ENCODE results near the gene PCDHA5. TPM values are rescaled to one million over a fixed set of nuclear protein-coding genes. Genes with fewer than 3 reads are reported as not detected.
"Not testable (repeated sequence)": the region's sequence is repeated elsewhere in the genome, so short reads cannot be mapped to it uniquely, and the experiment has no call there.

Gene PCDHA5
- total RNA-seq, 1 experiment from 2014 or later, result 0.33 TPM

DNA sequence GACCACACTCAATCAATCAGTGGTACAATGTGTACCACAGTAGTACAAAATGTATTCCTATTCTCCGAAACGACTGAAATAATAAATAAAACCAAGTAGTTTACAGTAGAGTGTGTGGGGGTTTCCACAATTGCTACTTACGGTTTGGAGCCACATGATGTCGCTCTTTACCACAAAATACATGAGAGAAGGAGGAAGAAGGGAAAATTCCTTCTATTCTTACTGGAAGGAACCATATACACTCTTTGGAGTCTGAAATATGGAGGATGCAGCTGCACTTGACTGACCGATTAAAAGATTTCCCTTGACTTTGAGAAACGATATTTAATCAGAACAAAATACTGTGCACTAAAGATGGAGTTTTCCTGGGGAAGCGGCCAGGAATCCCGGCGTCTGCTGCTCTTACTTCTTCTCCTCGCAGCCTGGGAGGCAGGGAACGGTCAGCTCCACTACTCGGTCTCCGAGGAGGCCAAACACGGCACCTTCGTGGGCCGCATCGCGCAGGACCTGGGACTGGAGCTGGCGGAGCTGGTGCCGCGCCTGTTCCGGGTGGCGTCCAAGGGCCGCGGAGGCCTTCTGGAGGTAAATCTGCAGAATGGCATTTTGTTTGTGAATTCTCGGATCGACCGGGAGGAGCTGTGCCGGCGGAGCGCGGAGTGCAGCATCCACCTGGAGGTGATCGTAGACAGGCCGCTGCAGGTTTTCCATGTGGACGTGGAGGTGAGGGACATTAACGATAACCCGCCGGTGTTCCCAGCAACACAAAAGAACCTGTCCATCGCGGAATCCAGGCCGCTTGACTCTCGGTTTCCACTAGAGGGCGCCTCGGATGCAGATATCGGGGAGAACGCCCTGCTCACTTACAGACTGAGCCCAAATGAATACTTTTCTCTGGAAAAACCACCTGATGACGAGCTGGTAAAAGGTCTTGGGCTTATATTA is 14.3 kb upstream of the PCDHA5 start, which contains the start of gene PCDHA4:
Gene PCDHA4, plus strand, starts transcription at position 235 of the 942 bp plus-strand sequence.
- no peak within 1 kb of the TSS for H3T11ph ChIP-seq (ENCODE audit: low read length)
- no peaks in the 10 kb centered on the region for H3K27me3 ChIP-seq (ENCODE audit: insufficient read depth, low read length)
- H2BK20ac ChIP-seq (ENCODE audit: low read depth, low read length, poor library complexity, severe bottlenecking), result no peak within 1 kb of the TSS
- peak within 1 kb of the TSS; percentile 69 for H3K4me2 ChIP-seq (ENCODE audit: insufficient read depth, insufficient read length, low read length)
- no peak within 1 kb of the TSS for H2BK120ac ChIP-seq (ENCODE audit: low read depth, low read length, poor library complexity, severe bottlenecking)
- H3K18ac ChIP-seq (ENCODE audit: insufficient read length, low read depth, low read length), result peak within 1 kb of the TSS; percentile 43
- no peaks in the 10 kb centered on the region for H3K79me1 ChIP-seq (ENCODE audit: insufficient read depth, low read depth, low read length, poor library complexity, severe bottlenecking)
- no peak within 1 kb of the TSS for H2AFZ ChIP-seq (ENCODE audit: low read length)
- H2BK5ac ChIP-seq (ENCODE audit: insufficient read length, low read length), result no peak within 1 kb of the TSS
- H4K8ac ChIP-seq (replicated peaks; ENCODE audit: insufficient read length, low read depth, low read length), result no peak within 1 kb of the TSS
- DNase-seq, result peak; percentile 84
- no peak within 1 kb of the TSS for H4K5ac ChIP-seq (ENCODE audit: insufficient read length, low read depth, low read length)
- no peak within 1 kb of the TSS for H3K56ac ChIP-seq (ENCODE audit: insufficient read length, low read depth, low read length)
- H3K4me1 Mint-ChIP-seq, result peaks cover 0 to 4% of the 10 kb centered on the region in 2 experiments; a peak in 2 of 4 replicates
- H3K27ac Mint-ChIP-seq, result peak within 1 kb of the TSS in 1 of 3 experiments; percentile 90; a peak in 2 of 7 replicates
- H3K9me3 Mint-ChIP-seq, result peaks cover 42 to 46% of the 10 kb centered on the region in 2 experiments
- no peak within 1 kb of the TSS for H2BK15ac ChIP-seq (ENCODE audit: low read depth, low read length)
- no peak within 1 kb of the TSS for H2BK12ac ChIP-seq (ENCODE audit: insufficient read length, low read depth, low read length)
- no peaks in the 10 kb centered on the region for H3K9me3 ChIP-seq (ENCODE audit: control insufficient read depth, low read depth, low read length)
- H3K27me3 Mint-ChIP-seq (ENCODE audit: low read depth), result no peaks in the 10 kb centered on the region
- H3K27ac ChIP-seq (ENCODE audit: insufficient read length, low read depth, low read length), result no peak within 1 kb of the TSS
- H3K79me2 ChIP-seq (ENCODE audit: insufficient read depth, low read length), result no peaks in the 10 kb centered on the region
- H3K4ac ChIP-seq (ENCODE audit: low read depth, low read length), result no peak within 1 kb of the TSS; the same call in 1 of the 2 replicates
- no CpG with 5 or more reads among the region's 47 CpGs for whole genome bisulfite sequencing (ENCODE audit: extremely low coverage, insufficient read length, low lambda C conversion rate)
- TF ChIP-seq, protein P1, sequence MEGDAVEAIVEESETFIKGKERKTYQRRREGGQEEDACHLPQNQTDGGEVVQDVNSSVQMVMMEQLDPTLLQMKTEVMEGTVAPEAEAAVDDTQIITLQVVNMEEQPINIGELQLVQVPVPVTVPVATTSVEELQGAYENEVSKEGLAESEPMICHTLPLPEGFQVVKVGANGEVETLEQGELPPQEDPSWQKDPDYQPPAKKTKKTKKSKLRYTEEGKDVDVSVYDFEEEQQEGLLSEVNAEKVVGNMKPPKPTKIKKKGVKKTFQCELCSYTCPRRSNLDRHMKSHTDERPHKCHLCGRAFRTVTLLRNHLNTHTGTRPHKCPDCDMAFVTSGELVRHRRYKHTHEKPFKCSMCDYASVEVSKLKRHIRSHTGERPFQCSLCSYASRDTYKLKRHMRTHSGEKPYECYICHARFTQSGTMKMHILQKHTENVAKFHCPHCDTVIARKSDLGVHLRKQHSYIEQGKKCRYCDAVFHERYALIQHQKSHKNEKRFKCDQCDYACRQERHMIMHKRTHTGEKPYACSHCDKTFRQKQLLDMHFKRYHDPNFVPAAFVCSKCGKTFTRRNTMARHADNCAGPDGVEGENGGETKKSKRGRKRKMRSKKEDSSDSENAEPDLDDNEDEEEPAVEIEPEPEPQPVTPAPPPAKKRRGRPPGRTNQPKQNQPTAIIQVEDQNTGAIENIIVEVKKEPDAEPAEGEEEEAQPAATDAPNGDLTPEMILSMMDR (conservative IDR thresholded peaks at IDR 0.05), result peak; percentile 74
- H4K91ac ChIP-seq (ENCODE audit: insufficient read length, low read depth, low read length), result no peak within 1 kb of the TSS
- peak within 1 kb of the TSS; percentile 72 for H3K9ac ChIP-seq (ENCODE audit: extremely low read depth, insufficient read length, low read length)
- no peak within 1 kb of the TSS for H2AK5ac ChIP-seq (ENCODE audit: insufficient read length, low read length)
- peaks cover 6 to 49% (median 24%) of the 10 kb centered on the region in 3 experiments for H3K36me3 Mint-ChIP-seq (ENCODE audit: insufficient read depth in 1 of 3, low read depth in 3 of 3)
- peak within 1 kb of the TSS; percentile 88 for H3K14ac ChIP-seq (ENCODE audit: insufficient read depth, low read length)
- no peak within 1 kb of the TSS for H3K23ac ChIP-seq (ENCODE audit: insufficient read length, low read depth, low read length)
- peak within 1 kb of the TSS; percentile 82 to 92 for H3K4me3 Mint-ChIP-seq
- no peaks in the 10 kb centered on the region for H3K23me2 ChIP-seq (ENCODE audit: insufficient read length, low read depth, low read length, poor library complexity, severe bottlenecking)
- no peaks in the 10 kb centered on the region for H4K20me1 ChIP-seq (ENCODE audit: control insufficient read depth, insufficient read depth, insufficient read length)
- no peaks in the 10 kb centered on the region for H3K4me1 ChIP-seq (ENCODE audit: insufficient read depth, low read length)

DNA sequence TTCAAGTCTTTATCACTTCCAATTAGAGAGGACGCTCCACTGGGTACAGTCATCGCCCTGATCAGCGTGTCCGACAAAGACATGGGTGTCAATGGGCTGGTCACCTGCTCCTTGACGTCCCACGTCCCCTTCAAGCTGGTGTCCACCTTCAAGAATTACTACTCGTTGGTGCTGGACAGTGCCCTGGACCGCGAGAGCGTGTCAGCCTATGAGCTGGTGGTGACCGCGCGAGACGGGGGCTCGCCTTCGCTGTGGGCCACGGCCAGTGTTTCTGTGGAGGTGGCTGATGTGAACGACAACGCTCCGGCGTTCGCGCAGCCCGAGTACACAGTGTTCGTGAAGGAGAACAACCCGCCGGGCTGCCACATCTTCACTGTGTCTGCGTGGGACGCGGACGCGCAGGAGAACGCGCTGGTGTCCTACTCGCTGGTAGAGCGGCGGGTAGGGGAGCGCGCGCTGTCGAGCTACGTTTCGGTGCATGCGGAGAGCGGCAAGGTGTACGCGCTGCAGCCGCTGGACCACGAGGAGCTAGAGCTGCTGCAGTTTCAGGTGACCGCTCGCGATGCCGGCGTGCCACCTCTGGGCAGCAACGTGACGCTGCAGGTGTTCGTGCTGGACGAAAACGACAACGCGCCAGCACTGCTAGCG is 13.0 kb upstream of the PCDHA5 start:
- not testable (repeated sequence) for H3K79me1 ChIP-seq (ENCODE audit: insufficient read depth, low read depth, low read length, poor library complexity, severe bottlenecking); H3K23me2 ChIP-seq (ENCODE audit: insufficient read length, low read depth, low read length, poor library complexity, severe bottlenecking); H4K5ac ChIP-seq (ENCODE audit: insufficient read length, low read depth, low read length); H2BK12ac ChIP-seq (ENCODE audit: insufficient read length, low read depth, low read length); H2BK120ac ChIP-seq (ENCODE audit: low read depth, low read length, poor library complexity, severe bottlenecking); H3K23ac ChIP-seq (ENCODE audit: insufficient read length, low read depth, low read length); H3K4me1 Mint-ChIP-seq; H4K91ac ChIP-seq (ENCODE audit: insufficient read length, low read depth, low read length); H3T11ph ChIP-seq (ENCODE audit: low read length); H3K27me3 Mint-ChIP-seq (ENCODE audit: low read depth); H3K9ac ChIP-seq (ENCODE audit: extremely low read depth, insufficient read length, low read length); DNase-seq; H3K79me2 ChIP-seq (ENCODE audit: insufficient read depth, low read length); H3K18ac ChIP-seq (ENCODE audit: insufficient read length, low read depth, low read length); H3K27ac ChIP-seq (ENCODE audit: insufficient read length, low read depth, low read length); H3K9me3 ChIP-seq (ENCODE audit: control insufficient read depth, low read depth, low read length); H3K14ac ChIP-seq (ENCODE audit: insufficient read depth, low read length); H2BK20ac ChIP-seq (ENCODE audit: low read depth, low read length, poor library complexity, severe bottlenecking); H3K4ac ChIP-seq (ENCODE audit: low read depth, low read length); H3K56ac ChIP-seq (ENCODE audit: insufficient read length, low read depth, low read length); H4K8ac ChIP-seq (replicated peaks; ENCODE audit: insufficient read length, low read depth, low read length); H2AFZ ChIP-seq (ENCODE audit: low read length); H4K20me1 ChIP-seq (ENCODE audit: control insufficient read depth, insufficient read depth, insufficient read length); H2BK5ac ChIP-seq (ENCODE audit: insufficient read length, low read length); H3K27ac Mint-ChIP-seq; H3K4me3 Mint-ChIP-seq; H3K27me3 ChIP-seq (ENCODE audit: insufficient read depth, low read length); H2BK15ac ChIP-seq (ENCODE audit: low read depth, low read length); H3K4me1 ChIP-seq (ENCODE audit: insufficient read depth, low read length); H2AK5ac ChIP-seq (ENCODE audit: insufficient read length, low read length)
- WGBS (ENCODE audit: extremely low coverage, insufficient read length, low lambda C conversion rate), result no CpG with 5 or more reads among the region's 62 CpGs
- Mint-ChIP-seq H3K9me3 (peaks cover 35 to 37% of the 10 kb centered on the region in 2 experiments), H3K36me3 (ENCODE audit: insufficient read depth in 1 of 3, low read depth in 3 of 3) (peaks cover 4 to 40% (median 22%) of the 10 kb centered on the region in 3 experiments; a peak in 5 of 7 replicates)
- H3K4me2 ChIP-seq (ENCODE audit: insufficient read depth, insufficient read length, low read length), result peak overlapping the region; percentile 69

Data from H9 (cell line).